Measurements from ENCODE around the gene PRC1.

Gene PRC1

GRCh38 chr15:90994417-90995311 is at the start of gene PRC1:
Gene PRC1, minus strand, starts transcription at chr15:90994535. Its CDS starts 118 bp downstream, at chr15:90994417.
- no peak for TF ChIP-seq ZFX (IDR thresholded peaks at IDR 0.05; ENCODE audit: borderline replicate concordance)
- no peak for TF ChIP-seq CTCF (IDR thresholded peaks at IDR 0.05)
- H3K27ac ChIP-seq = peak within 1 kb of the TSS; percentile 92

- H3K27ac ChIP-seq = no peak overlapping the region
- TF ChIP-seq CTCF (IDR thresholded peaks at IDR 0.05) = no peak
- TF ChIP-seq ZFX (IDR thresholded peaks at IDR 0.05; ENCODE audit: borderline replicate concordance) = no peak
Measured at GRCh38 chr15:91043202-91043874, 49.0 kb upstream of the PRC1 start.

- TF ChIP-seq CTCF (IDR thresholded peaks at IDR 0.05) = no peak
- TF ChIP-seq ZFX (IDR thresholded peaks at IDR 0.05; ENCODE audit: borderline replicate concordance) = no peak
- no peak overlapping the region for H3K27ac ChIP-seq
Measured at GRCh38 chr15:91040856-91041255, 46.5 kb upstream of the PRC1 start.

GRCh38 chr15:91039996-91040395 is 45.7 kb upstream of the PRC1 start:
- no peak overlapping the region for H3K27ac ChIP-seq
- TF ChIP-seq CTCF (IDR thresholded peaks at IDR 0.05) (no peak), ZFX (IDR thresholded peaks at IDR 0.05; ENCODE audit: borderline replicate concordance) (no peak)

- TF ChIP-seq CTCF (IDR thresholded peaks at IDR 0.05) = peak; percentile 94
- no peak for TF ChIP-seq ZFX (IDR thresholded peaks at IDR 0.05; ENCODE audit: borderline replicate concordance)
Measured at GRCh38 chr15:91032919-91033803, 38.8 kb upstream of the PRC1 start.

GRCh38 chr15:91031796-91032195 is 37.5 kb upstream of the PRC1 start:
- H3K27ac ChIP-seq = no peak overlapping the region
- TF ChIP-seq ZFX (IDR thresholded peaks at IDR 0.05; ENCODE audit: borderline replicate concordance) (no peak), CTCF (IDR thresholded peaks at IDR 0.05) (no peak)

More at GRCh38 chr15:91032919-91033803, 38.8 kb upstream of the PRC1 start:
- no peak overlapping the region for H3K27ac ChIP-seq

Measured in 22Rv1 (cell line).